Hematopoietic multipotent progenitor cell treated with erythropoietin and hydrocortisone succinate and interleukin-3 and kit ligand, for 4 days (in vitro differentiated cells): ENCODE data around the gene MCF2L.
"Not testable (repeated sequence)": the region's sequence is repeated elsewhere in the genome, so short reads cannot be mapped to it uniquely, and the experiment has no call there.

Experiments
- DNase-seq: peaks from one replicate; pipeline ENCODE4 v3.0.0-alpha.2; 2015

Gene MCF2L

DNA sequence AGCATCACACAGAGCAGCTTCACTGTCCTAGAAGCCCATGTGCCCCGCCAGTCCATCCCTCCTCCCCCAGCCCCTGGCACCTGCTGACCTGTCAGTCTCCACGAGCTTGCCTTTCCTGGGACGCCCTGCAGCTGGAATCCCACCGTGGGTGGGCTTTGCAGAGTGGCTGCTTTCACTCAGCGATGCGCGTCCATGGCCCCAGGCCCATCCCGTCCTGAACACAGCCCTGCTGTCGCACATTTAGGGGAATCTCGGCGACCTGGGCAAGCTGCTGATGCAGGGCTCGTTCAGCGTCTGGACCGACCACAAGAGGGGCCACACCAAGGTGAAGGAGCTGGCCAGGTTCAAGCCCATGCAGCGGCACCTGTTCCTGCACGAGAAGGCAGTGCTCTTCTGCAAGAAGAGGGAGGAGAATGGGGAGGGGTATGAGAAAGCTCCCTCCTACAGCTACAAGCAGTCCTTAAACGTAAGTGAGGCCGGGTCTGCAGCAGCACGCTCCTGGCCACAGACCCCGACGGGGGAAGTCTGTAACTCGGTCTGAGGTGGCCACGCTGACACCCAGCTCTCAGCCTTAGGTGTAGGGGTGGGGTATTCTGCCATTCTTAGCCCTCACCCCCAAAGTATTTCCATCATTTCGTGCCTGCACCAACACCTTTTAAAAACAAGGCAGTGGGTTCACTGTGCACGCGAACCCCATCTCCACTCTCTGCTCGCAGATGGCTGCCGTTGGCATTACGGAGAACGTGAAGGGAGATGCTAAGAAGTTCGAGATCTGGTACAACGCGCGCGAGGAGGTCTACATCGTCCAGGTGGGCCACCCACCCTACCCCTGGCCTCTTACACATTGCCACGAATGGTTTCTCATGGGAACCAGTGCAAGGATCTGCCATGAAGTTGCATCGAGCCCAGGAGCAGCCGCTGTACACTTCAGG is 118.2 kb downstream of the MCF2L start:
- DNase-seq, result no peak

DNA sequence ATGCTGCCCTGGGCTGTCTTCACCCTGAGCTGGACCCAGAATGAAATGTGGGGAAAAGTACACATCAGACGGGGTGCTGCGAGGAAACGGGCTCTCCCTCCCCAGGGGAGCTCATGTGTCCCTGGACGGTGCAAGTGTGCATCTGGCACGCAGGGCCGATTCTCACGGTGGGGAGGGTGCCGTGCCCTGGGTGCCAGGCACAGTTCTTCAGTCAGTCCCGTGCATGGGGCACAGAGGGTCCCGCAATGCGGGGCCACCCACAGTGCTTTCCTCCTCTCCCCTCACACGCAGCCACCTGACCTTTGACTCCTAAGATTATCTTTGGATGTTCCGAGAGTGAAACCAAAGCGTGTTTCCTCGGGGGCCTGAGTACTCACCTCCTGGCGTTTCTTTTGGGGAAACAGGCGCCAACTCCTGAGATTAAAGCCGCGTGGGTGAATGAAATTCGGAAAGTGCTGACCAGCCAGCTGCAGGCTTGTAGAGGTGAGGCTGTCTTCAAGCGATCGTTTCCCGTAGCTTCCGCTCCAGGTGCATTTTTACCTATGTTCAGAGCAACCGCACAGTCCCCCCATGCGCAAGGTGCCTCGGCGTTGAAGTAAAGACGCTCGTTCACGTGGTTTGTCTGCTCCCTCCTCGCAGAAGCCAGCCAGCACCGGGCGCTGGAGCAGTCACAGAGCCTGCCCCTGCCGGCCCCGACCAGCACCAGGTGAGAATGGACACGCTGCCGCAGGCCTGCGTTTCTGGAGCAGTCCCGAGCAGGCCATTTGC is 119.1 kb downstream of the MCF2L start:
- no peak for DNase-seq

DNA sequence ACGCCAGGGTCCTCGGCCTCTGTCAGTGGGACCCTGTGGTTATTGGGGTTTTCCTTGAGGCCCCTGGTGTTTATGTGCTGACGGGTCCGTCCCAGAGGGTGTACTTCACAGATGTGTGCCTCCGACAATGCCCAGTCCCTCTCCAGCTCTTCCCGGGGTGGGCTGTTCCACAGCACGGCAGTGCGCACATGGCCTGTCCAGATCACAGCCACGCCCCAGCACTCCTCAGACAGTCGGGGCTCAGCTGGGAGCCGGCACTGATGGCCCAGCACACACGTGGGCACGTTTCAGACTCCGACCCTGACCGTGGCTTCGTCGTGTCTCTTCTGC is 119.6 kb downstream of the MCF2L start:
- no peak for DNase-seq

DNA sequence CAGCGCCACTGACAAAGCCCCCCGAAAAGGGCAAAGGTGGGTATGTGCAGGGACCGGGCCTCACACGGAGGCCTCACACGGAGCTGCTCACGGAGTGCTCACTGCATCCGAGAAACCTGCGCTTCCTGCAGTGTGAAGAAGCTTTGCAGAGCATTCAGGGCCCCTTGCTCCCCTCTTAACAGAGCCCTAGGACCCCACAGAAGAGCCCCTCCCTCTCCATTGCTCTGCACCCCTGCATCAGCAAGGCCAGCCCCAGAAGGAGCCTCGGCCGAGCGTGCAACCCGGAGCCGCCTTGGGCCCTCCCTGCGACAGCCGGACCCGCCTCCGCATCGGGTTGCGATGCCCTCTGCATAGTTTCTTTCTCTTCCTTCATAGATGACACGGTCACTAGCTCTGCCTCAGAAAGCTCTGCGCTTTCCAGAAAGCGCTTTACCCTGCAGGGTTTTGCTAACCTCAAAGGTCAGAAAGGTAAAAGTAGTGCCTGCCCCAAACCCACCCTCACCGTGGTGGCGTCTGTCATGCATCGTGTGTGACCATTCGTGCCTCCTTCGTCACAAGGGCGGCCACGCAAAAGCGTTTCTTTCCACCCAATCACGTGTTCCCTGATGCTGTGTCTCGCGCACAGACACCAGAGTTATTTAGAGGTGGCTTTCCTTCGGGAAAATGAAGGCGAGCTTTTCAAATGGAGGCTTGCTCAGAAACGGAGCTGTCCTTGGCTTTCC is 120.8 kb downstream of the MCF2L start:
- no peak for DNase-seq

DNA sequence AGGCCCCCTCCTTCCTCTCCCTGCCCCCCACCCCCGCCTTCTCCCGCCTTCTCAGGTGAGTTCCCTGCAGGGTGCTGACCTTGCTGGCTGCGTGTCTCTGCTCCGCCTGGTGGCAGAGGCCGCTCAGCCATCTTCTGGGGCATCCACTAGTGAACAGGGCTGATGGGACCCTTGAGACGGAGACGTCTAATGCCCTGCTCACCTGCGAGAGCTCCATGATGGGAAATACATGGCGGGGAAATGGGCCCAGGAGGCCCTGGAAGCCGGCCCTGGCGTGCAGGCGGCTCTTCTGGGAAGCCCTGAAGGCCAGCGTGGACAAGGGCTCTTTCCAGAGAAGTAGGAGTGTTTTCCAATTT is 121.4 kb downstream of the MCF2L start:
- DNase-seq, result no peak

DNA sequence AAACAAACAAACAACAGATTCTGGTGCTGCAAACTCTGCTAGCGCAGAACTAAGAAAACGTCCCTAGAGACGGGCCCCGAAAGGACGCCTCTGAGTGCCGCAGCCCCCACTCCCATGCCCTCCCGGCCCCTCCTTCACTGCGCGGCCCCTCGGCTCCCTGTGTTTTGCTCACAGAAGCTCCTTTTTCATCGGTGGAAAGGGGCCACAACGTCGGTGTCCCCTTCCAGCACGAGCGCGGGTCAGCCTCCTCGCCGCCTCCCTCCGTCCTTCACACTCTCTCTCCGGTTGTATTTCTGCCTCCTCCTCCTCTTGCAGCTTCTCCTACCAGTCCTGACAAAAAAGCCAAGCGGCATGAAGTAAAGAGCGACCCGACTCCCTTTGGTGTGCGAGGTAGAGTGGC is 121.8 kb downstream of the MCF2L start:
- no peak for DNase-seq

DNA sequence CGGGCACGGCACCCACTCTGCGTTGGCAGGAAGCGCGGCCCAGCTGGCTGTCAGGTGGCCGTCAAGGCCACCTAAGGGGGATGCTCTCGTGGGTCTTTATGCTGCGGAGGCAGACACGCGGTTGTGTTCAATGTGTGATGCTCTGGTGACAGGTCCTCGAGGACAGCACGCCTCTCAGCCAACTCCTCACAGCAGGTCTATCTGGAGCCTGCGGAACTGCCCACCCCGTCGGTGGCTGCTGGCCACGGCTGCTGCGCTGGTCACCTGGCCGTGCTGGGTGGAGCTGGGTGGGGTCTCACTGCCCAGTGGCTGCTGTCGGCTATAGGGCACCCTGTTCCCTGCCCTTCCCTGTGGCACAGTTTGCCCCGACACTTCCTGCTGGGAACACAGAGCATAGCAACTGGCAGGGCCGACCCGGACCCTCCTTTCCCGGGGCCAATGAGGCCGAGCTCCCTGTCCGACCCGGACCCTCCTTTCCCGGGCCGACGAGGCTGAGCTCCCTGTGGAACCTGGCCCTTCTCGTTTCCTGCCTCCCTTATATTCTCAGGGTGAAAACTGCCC is 122.3 kb downstream of the MCF2L start:
- no peak for DNase-seq

DNA sequence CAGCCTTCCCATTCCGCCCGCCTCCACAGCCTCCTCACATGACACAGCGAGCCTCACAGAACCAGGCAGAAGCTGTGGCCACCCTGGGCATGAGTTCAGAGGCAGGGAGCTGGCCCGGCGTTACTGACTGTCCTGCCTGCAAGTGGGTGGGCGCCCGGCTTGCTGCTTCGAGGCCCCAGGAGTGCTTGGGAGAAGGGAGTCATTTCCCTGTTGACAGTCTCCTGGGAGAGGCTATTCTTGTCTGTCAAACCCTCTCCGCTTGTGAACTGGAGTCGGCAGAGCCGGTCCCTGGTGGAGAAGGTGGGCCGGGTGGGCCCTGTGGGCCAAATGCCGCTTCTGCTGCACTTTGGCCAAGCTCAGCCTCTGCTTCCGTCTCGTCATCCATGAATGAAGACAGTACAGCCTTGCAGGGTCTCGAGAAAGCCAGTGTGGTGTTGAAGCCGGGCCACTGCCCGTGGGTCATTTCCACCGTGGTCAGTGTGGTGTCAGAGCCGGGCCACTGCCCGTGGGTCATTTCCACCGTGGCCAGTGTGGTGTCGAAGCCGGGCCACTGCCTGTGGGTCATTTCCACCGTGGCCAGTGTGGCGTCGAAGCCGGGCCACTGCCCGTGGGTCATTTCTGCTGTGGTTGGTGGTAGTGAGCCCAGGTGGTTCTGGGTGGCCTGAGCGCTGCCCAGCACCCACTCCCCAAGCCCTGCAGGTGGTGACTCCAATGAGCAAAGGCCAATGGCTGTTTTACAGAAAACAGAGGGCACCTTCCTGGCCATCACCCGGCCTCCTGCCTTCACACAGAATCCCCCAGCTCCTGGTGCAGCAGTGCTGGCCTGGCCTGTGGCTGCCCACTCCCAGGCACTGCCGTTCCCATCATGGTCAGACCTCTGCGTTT is 123.1 kb downstream of the MCF2L start:
- no peak for DNase-seq

DNA sequence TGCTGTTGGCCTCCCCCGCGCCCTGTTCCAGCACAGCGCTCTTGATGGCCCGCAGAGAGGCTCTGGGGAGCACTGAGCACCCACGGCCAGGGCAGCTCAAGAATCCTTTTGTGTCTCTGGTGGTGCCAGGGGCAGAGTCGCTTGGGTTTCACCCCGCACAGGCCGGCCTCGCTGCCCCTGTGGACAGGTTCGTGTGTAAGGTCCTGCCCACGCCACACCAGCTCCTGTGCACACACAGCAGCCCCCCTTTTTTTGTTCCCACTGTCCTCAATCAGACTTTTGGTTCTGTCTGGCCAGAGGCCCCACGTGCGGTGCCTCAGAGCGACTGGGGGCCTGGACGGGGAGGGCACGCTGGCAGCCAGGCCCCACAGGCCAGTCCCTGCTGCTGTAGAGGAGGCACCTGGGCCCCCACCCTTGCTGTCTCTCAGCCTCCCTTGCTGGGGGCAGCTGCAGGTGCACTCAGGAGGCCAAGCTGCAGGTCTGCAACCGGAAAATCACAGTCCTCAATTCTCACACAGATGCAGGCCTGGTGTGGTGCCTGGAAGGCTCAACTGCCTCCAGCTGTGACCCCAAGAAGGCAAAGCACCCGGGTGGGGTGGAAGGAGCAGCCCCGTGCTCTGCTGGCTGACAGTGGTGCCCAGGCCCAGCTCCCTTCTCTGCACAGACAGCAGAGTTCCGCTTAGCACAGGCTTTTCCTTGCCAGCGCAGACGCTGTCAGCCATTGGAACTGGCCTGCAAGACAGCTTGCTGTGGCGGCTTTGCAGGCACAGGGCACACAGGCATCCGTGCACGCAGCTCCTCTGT is 124.0 kb downstream of the MCF2L start:
- no peak for DNase-seq

DNA sequence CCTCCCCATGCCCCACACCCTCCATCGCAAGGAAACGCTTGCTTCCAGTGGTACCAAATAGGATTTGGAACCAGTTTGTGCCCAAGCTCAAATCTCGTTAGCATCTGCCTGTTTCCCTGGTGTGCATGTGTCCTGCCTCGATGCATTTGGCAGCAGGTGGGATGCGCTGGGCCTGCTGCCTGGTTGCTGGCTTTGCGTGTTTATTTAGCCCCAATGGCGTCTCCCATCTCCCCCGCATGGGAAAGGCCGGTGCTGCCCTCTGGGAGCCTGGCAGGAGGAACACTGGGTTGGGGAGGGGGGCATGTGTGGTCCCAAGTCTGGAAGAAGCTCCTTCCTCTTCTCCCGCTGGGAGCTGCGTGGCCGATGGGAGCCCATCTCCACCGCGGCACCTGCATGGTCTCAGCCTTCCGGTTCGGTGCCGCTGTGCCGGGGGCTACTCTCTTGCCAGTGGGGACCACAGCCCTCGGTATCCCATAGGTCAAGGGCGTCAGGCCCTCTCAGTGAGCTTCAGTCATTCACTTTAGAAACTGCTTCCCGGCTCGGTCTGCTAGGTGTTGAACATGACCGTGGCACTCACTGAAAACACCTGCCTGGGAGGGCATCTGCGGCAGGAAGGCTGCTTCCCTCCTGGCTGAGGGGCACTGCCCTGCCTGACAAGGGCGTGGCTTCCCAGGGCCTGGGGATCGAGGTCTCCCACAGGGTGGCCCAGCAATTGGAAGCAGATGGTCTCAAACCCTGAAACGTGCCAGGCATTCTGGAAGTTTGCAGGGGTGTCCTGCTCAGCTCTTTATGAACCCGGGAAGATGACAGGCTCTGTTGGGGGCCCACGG is 124.8 kb downstream of the MCF2L start:
- DNase-seq, result no peak

DNA sequence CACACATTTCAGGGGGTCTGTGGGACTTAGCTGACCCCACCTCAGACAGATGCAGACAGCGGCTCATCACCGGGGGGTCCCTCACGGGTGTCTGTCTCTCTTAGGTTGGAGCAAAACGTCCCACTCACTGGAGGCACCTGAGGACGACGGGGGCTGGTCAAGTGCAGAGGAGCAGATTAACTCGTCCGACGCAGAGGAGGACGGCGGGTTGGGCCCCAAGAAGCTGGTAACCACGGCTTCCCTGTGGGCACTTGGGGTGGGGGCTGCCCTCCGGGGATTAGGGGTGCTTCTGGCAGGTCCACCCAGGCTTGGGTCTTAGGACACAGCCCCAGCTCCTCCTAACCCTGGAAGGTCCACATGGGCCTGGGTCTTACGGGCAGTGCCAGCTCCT is 125.4 kb downstream of the MCF2L start:
- DNase-seq, result no peak

DNA sequence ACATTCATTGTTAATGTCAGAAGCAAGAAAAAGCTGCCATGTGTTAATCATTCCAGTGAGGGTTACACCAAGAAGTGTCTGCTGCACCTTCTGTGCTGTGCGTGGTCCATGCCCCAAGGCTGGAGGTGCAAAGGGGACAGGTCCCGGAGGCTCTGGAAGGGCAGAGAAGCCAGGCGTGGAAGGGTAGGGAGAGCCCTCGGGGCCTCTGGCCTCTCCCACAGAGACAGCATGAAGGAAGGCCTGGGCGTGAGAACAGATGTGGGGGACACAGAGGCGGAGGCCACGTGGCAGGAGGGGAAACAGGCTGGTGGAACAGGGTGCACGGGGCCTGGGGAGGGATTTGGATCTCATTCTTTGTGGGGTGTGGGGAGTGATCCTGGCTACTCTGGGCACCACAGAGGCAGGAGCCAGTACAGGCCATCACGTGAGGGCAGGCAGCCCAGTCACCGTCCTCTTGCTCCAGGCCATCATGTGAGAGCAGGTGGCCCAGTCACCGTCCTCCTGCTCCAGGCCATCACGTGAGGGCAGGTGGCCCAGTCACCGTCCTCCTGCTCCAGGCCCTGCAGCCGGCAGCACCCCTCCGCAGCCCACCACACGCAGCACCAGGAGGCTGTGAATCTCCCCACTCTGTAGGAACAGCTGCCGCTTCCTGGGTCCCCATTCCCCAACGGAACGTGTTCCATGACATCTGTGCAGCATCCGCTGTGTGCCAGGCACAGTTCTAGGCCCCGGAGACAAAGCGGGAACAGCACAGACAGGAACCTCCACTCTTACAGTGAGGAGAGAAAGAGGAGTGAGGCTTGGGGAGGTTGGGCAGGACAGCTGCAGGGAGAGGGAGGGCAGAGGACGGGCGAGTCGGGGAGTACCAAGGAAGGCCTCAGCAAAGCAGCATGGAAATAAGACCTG is 126.4 kb downstream of the MCF2L start:
- DNase-seq, result no peak

DNA sequence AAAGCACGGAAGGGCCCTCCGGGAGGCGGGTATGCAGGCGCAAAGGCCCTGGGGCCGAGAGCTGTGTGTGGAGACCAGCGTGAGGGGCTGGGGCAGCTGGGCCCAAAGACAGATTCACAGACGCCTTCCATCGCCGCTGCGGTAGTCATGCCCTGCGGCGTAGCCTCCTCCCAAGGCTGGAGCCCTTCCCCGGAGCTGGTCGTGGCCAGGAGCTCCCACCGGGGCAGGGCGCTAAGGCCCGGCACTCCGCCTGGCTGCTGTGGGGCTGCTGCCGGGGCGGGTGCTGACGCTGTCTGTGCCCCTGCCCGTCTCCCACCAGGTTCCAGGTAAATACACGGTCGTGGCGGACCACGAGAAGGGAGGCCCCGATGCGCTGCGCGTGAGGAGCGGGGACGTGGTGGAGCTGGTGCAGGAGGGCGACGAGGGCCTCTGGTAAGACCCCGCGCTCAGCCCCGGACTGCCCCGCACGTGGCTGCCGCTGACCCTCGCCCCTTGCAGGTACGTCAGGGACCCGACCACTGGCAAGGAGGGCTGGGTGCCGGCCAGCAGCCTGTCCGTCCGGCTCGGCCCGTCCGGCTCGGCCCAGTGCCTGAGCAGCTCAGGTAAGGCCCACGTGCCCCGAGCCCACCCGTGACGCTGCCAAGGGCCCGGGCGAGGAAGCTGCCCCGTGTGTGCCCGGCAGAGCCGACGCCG is 127.2 kb downstream of the MCF2L start:
- DNase-seq, result no peak

DNA sequence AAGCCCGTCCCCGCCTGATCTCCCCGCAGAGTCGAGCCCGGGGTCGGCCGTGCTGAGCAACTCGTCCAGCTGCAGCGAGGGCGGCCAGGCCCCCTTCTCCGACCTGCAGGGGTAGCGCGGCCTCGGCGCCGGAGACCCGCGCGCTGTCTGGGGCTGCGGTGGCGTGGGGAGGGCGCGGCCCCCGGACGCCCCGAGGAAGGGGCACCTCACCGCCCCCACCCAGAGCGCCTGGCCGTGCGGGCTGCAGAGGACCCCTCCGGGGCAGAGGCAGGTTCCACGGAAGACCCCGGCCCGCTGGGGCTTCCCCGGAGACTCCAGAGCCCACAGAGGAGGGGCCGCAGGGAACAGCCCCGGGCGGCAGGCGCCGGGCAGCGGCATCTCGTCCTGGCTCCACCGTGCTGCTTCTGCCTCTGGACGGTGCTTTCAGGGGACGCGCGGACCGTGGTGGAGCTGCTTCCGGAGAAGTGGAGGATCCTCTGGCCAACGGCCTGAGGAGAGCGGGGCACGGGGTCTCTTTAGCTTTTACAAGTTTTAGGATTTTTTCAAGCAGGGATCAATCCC is 127.8 kb downstream of the MCF2L start:
- no peak for DNase-seq

DNA sequence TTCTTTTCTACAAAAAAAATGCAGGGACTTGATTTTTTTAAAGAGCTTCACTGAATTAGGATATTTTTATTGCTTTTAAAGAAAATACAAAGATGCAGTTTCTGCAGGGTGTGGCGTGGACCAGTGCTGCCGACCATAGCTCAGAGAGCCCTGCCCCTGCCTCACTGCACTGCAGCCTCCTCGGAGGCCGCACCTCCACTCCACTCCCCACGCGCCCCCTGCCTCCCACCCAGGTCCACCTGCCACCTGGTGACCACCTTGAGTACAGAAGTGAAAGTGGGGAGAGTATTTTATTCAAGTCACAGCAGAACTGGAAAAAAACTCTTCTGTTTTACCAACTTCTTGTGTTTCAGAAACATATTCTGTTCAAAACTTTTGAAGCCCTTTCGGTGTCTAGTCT is 128.6 kb downstream of the MCF2L start:
- no peak for DNase-seq

DNA sequence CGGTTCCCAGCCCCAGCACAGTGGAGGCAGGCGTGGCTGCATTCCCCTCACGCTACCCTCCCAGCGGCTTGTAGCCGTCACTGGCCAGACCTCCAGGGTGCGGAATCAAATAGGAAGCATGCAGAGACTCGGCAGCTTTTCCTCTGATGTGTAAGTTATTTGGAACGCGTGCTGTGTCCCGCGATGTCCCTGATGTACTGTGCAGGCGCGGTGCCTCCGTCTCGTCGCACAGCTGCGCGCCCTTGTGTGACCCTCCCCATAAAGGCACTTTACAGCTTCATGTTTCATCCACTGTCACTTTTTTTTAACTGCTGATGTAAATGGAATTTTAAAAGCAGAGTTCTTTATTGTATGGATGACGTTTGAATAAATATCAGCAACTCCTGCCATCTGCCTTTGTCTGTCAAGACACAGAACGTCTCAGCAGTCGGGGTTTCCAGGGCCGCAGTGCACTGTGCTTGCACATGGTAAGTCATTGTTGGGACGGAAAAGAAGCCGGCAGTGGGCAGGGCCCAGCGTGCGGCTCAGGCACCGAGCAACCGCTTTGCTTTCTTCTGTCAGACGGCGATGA is 129.2 kb downstream of the MCF2L start:
- DNase-seq, result no peak

DNA sequence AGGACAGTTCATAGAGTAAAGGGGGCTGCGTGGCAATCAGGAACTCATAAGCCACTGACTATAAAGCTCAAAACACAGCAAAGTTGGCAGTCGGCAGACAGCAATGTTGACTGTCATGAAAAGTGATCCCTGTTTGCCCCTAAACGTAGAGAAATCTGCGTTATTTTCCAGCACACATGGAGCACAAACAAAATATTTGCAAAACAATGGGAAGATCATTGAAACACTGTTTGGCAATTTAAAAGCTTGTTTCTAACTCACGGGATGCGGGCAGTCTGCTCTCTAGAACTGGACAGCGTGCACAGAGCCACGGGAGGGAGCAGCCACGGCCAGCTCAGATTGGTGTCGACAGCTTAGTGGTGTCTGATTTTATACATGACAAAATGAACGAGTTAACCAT is 130.1 kb downstream of the MCF2L start:
- DNase-seq, result no peak

DNA sequence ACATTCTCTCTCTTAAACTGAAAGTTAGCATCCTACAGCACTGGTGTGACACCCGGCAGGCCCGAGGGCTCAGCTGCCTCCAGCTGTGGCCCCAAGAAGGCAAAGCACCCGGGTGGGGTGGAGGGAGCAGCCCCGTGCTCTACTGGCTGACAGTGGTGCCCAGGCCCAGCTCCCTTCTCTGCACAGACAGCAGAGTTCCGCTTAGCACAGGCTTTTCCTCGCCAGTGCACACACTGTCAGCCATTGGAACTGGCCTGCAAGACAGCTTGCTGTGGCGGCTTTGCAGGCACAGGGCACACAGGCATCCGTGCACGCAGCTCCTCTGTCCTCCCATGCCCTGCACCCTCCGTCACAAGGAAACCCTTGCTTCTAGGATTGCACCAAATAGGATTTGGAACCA is 133.3 kb downstream of the MCF2L start:
- not testable (repeated sequence) for DNase-seq
